ENCODE data around the gene CCDC82.

- TF ChIP-seq CTCF (IDR thresholded peaks at IDR 0.05) (no peak), POLR2A (IDR thresholded peaks at IDR 0.05) (no peak)
Observed at GRCh38 chr11:96324912-96325311, 64.8 kb downstream of the CCDC82 start.

Measured in body of pancreas (tissue), 4 donors.